Measurements from ENCODE around the gene PCYT2.
"Not testable (repeated sequence)": the region's sequence is repeated elsewhere in the genome, so short reads cannot be mapped to it uniquely, and the experiment has no call there.

The PCYT2 gene

DNA sequence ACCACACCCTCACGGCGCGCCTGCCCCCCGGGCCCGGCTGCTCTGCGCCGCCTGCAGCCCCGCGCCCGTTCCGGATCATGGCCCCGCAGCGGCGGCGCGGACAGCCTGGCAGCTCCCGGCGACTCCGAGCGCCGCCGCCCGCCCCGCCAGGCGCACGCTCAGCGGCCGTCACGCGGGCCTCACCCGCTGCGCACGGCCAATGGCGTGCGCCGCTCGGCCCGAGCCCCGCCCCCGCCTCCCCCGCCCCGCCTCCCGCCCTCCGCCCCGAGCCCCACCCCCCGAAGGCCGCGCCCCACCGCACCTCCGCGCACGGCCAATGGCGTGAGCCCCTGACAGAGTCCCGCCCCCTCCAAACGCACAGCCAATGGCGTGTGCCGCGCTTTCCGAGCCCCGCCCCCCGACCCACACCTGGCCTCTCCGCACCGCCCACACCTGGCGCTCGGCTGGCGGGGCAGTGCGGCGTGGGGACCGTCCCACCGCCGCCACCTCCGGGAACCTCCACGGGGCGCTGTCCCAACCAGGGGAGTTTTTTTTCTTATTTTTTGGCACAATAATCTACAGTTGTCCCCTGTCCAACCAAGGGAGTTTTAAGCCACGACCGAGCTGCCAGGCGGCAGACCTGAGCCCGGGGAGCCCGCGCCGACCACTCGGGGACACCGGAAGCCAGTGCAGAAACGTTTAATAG, at the start of gene PCYT2:
Gene PCYT2 (minus strand): TSS at position 123 of the 685 bp plus-strand sequence. CDS start 44 bp downstream, at position 79.
- in situ Hi-C loops (cut with MboI; ENCODE audit: low sequenced_read_pairs) = no loop called here

DNA sequence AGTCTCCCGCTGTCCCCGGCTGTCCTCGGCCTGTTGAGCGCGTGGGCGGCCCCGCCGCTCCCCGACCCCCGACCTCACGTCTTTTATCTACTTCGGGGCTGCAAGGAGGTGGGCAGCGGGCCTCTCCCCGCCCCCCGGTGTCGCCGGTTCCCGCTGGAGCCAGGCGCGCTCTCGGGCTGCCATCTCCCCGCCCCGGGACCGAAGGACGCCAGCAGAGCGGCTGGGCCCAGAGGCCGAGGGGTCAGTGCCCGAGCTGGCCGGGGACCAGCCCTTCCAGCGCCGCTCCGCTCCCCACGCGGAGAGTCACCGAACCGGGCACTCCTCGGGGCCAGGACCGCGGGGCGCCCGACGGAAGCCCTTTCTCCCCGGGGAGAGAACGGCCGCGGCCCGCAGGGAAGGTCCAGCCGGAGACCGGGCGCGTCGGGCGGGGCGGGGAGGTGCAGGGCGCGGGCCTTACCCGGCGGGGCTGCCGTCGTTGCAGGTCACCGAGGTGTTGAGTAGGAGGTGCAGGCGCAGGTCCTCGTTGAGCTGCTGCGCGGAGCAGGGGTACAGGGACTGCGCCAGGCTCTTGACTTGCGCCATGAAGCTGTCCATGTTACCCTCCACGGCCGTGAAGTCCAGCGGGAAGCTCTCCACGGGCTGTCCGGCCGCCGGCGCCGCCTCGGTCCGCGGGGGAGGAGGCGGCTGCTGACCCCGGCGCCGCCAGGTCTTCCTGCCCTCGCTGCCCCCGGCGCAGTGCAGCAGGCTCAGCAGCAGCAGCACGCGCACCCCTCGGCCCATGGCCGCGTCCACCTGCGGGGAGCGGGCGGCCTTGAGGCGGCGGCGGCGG, 49.1 kb upstream of the PCYT2 start:
- in situ Hi-C loops (cut with MboI; ENCODE audit: low sequenced_read_pairs) = no loop called here

DNA sequence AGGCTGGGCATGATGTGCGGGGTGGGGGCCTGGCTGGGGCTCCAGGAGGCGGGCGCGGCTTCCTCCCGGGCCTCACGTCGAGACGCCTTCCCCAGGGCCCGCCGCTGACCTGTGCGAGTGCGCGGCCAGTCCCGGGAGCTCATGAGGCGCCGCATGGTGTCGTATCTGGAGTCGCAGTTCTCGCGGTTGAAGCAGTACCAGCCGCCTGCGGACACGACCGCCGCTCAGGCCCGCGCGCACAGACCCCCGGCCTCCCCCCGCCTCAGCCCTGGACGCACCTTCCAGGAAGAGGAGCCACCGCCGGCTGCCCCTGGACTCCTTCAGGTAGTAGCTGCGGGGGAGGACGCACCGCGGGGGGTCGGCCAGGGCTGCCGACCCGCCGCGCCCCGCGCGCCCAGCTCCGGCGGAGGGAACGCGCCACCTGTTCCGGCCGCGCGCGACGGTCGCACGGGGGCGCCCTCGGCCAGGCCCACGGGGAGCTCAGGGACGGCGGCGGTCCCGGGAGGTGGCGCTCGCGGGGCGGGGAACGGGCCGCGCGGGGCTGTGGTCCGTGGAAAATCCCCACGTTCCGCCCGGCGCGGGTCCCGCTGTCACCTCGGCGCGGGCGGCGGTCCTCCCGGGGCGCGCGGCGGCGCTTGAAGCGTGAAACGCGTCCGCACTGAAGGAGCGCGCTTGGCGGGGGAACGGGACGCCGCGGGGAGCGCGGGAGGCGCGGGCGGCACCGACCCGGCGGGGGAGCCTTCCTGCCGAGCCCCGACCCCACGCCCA, 48.3 kb upstream of the PCYT2 start:
- in situ Hi-C loops (cut with MboI; ENCODE audit: low sequenced_read_pairs) = no loop called here

DNA sequence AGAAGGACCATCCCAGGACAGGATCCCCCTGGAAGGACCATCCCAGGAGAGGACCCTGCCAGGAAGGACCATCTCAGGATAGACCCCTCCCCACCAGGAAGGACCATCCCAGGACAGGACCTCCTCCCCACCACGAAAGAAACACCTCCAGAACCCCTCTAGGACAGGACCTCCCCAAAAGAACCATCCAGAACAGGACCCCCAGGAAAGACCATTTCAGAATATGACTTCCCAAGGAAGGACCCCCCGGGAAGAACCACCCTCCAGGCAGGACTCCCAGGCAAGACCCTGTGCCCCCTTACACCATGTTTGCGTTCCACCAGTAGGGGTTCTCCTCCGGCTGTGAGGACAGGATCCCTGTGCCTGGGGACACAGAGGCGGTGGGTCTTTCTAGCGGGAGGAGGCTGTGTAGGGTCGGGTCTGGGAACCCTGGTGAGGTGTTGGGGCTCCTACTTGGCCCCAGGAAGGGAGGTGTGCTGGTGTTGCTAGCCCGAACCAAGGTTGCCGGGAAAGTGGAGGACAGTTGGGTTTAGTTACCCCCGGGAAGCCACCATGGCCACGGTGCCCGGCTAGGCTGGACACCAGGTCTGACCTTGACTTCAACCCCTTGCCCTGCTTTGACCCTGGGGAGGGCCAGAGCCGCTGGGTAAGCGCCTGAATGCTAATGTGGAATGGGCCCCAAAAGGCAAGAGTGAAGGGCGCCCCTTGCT, 47.6 kb upstream of the PCYT2 start:
- in situ Hi-C loops (cut with MboI; ENCODE audit: low sequenced_read_pairs) = no loop called here

DNA sequence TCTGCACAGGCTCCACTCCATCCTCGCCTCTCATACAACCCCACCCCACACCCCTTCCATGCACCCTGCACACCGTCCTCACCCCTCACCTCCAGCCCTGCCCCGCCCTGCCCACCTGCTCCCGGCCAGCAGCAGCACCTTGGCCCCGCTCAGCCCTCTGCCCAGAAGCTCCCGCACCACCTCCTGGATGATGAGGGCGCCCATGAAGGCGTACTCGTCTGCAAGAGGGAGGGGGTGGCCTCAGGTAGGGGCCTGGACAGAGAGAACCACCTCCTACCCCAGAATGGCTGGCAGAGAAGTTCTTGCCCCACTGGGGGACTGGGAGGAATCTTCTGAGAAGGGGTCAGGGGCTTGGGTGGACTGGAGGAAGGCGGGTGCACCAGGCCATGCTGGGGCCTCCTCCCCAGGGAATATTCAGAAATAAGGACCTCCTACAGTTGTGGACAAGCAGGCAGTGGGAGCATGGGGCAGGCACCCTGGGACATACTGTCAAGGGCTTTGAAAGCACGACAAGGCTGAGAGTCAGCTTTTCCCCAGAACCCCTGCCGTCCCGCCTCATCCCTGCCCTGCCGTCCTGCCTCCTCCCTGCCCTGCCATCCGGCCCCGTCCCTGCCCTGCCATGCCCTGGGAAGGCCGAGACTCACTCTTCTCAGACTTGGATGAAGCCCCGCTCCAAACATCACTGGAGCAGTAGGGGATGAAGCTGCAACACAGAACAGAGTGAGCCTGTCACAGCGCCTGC, 46.7 kb upstream of the PCYT2 start:
- in situ Hi-C loops (cut with MboI; ENCODE audit: low sequenced_read_pairs) = no loop called here

DNA sequence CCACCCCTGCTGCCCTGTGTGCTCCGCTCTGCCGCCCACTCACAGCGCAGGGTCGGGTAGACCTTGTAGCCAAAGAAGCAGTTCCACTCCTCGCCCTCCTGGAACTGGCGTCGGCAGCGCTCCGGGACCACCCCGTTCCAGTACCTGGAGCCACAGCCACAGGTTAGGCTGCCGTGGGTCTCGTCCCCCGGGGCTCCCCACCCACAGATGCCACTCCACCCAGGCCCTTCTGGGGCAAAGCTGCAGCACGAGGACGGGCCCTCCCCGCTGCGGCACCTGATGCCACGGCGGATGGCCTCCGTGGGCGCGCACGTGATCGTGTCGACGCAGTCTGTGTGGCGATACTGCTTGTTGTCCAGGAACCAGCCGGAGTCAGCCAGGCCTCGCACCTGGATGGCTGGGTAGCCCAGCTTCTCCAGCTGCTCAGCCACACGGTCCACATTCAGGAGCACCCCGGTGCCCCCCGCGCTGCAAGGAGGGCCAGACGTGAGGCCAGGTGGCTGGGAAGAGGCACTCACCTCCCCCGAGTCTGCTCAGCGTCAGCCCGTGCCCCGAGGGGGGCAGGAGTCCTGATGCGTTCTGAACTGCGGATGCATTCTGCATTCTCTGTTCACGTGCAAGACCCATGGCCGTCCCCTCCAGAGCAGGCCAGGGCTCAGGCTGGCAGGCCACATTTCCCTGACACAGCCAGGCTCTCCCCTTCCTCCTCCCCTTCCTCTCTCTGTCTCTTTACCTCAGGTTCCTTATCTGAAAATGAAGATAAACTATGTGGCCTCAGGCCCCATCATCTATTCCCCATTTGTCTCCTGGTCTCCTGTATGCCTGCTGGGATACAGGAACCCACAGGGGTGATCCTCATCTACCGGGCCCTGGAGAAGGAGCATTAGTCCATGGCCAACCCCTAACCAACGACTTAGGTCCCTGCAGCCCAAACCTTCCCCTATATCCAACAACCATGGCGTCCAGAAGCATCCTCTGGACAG, 45.7 kb upstream of the PCYT2 start:
- in situ Hi-C loops (cut with MboI; ENCODE audit: low sequenced_read_pairs) = no loop called here

DNA sequence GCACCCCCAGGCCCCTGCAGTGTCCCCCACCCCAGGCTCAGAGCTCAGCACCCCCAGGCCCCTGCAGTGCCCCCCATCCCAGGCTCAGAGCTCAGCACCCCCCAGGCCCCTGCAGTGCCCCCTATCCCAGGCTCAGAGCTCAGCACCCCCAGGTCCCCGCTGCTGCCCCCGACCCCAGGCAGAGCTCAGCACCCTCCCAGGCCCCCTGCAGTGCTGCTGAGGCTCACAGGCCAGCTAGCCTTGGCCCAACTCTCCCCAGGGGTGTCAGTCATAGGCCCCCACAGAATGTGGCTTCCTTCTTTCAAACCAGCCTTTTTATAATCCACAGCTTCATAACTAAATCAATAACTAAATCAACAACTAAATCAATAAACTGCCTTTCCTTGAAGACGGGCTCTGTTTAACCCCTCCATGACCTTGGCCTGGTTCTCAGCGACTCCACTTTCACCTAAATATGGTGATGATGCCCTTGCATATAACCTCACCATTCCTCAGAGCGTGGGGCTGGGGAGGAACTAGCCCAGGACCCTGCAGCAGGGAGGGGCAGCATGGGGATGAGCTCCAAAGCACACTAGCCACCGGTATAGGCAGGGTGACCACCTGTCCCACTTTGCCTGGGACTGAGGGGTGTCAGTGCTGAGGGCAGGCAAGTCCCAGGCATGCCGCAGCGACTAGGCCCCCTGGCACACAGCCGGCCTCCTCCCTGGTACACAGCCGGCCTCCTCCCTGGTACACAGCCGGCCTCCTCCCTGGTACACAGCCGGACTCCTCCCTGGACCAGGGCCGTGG, 44.8 kb upstream of the PCYT2 start:
- in situ Hi-C loops (cut with MboI; ENCODE audit: low sequenced_read_pairs) = no loop called here

DNA sequence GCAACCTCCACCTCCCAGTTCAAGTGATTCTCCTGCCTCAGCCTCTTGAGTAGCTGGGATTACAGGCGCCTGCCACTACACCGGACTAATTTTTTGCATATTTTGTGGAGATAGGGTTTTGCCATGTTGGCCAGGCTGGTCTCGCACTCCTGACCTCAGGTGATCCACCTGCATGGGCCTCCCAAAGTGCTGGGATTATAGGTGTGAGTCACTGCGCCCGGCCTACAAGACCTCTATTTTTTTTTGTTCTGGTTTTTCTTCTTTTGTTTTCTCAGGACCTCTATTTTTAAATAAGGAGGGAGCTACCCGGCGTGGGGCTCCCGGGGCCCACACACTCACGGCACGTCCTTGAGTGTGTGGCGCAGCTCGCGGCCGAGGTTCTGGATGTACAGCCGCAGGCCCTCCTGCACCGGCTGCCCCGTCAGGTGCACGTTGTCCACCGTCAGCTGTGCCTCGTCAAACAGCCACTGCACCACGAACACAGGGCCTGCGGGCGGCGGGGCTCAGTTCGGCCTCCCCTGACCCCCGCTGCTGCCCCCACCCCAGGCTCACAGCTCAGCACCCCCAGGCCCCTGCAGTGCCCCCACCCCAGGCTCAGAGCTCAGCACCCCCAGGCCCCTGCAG, 44.0 kb upstream of the PCYT2 start:
- in situ Hi-C loops (cut with MboI; ENCODE audit: low sequenced_read_pairs) = no loop called here

DNA sequence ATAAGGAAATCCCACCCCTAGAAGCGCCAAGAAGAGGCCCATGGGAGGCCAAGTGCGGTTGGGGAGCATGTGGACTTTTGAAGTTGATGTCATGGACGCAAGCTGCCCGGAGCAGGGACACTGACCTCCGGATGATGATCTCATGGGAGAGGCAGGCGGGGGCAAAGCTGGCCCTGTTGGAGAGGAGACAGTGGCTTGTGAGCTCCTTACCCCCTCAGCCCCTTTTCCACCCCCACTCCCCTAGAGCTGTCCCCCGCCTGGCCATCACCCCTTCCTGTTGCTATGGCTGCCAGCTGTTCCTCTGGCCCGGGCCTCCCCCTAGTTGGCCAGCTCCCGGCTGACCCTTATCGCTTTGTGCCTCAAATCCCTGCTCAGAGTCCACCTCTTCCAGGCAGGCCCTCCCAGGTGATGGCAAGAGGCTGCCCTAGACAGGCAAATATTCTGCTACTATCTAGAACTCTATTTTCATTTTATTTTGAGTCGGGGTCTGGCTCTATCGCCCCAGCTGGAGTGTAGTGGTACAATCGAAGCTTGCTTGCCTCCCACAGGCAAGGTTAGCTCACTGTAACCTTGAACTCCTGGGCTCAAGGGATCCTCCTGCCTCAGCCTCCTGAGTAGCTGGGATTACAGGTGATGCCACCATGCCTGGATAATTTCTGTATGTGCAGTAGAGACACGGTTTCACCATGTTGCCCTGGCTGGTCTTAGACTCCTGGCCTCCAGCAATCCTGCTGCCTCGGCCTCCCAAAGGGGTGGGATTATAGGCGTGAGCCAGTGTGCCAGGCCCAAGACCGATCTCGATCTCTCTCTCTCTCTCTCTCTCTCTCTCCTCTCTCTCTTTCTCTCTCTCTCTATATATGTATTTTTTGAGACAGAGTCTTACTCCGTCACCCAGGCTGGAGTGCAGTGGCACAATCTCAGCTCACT, 43.2 kb upstream of the PCYT2 start:
- in situ Hi-C loops (cut with MboI; ENCODE audit: low sequenced_read_pairs) = no loop called here

DNA sequence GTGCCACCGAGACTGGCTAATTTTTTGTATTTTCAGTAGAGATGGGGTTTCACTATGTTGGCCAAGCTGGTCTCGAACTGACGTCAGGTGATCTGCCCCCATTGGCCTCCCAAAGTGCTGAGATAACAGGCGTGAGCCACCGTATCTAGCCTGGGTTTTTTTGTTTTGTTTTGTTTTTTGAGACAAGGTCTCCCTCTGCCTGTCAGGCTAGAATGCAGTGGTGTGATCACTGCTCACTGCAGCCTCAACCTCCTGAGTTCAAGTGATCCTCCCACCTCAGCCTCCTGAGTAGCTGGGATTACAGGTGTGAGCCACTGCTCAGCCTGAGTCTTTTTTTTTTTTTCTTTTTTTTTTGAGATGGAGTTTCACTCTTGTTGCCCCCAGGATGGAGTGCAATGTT, 42.2 kb upstream of the PCYT2 start:
- in situ Hi-C loops (cut with MboI; ENCODE audit: low sequenced_read_pairs) = not testable (repeated sequence)

DNA sequence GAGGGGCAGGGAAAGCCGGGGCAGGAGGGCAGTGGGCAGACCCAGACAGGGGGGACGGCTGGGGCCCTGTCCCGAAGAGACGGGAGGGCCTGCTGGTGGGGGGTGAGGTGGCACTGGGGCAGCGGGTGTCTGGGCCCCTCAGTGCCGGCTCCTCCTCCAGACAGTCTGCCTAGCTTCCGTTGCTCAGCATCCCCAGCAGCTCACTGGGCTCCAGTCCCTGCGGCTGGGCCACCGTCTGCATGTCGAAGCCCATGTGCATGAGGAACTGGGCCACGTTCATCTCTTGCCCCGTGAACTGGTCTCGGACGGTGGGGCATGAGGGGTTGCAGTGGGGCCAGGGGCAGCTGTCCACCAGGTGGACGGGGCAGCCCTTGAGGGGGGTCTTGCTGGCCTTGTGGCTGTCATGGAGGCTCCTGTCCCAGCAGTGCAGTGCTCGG, 41.6 kb upstream of the PCYT2 start:
- in situ Hi-C loops (cut with MboI; ENCODE audit: low sequenced_read_pairs) = no loop called here

DNA sequence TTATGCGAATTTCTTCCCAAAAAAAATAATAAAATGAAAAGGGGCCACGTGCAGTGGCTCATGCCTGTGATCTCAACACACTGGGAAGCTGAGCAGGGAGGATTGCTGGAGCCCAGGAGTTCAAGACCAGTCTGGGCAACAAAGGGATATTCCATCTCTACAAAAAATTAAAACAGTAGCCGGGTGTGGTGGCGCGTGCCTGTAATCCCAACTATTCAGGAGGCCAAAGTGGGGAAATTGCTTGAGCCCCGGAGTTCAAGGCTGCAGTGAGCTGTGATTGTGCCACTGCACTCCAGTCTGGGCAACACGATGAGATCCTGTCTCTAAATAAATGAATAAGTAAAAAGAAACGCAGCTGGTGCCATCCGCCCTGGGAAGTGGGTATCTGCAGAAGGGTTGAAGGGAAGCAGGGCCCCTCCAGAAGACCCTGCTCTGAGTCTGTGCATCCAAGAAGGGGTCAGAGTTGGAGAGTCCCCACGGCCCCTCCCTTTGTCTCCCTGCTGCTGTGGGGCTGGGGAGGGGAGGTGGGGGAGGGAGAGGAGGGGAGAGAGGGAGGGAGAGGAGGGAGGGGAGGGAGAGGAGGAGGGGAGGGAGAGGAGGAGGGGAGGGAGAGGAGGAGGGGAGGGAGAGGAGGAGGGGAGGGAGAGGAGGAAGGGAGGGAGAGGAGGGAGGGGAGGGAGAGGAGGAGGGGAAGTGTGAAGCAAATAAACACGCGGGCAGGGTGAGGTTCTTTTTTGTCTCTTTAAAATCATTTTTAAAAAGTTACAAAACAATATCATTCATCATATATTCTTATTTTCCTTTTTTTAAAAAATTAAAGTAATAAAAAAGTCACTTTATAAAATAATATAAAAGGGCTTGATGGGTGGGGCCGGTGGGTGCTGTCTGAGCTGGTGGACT, 40.8 kb upstream of the PCYT2 start:
- in situ Hi-C loops (cut with MboI; ENCODE audit: low sequenced_read_pairs) = no loop called here

DNA sequence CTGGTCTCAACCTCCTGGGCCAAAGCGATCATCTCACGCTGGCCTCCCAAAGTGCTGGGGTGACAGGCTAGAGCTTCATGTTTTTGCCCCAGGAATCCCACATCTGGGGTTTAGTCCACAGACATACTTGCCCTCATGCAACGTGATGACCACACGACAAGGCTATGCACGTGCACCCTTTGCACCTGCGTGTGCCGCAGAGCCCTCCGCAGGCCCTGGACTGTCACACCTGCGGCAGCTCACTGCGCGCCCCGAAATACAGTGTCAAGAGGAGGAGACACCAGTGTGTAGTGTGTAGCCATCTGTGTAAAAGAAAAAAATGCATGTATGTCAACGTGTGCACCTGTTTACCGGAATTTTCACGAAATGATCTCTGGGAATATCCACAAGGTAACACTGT, 39.3 kb upstream of the PCYT2 start:
- in situ Hi-C loops (cut with MboI; ENCODE audit: low sequenced_read_pairs) = no loop called here

DNA sequence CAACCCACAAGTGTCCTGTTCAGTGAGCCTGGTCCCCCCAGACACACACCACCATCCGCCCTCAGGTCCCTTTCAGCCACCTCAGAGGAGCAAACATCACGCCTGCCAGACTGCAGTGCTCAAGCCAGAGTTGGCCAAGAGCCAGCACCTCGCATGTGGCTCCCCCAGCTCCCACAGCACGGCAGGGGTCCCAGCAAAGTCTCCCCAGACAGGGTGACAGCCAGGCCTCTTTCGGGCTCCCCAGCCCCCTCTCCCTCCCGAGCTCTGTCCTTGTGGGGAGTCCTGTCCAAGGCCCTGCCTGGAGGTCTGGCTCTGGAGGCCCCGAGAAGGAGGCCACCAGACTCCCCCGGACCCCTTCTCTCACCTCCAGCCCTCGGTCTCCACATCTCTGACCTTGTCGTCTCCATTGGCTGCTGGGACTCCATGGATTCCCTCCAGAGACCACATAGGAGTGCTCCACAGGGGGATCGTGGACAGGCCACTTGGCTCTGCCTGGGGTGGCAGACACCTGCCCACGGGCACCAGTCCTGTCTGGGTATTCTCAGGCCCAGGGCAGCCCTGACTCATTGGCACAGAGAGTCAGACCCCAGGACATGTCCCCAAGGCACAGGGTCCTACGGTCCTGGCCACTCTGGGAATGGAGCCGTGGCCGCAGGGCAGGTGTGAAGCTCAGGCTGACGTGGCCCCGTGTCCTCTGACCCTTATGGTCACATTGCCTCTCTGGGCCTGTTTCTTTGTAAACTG, 37.6 kb upstream of the PCYT2 start:
- in situ Hi-C loops (cut with MboI; ENCODE audit: low sequenced_read_pairs) = no loop called here

DNA sequence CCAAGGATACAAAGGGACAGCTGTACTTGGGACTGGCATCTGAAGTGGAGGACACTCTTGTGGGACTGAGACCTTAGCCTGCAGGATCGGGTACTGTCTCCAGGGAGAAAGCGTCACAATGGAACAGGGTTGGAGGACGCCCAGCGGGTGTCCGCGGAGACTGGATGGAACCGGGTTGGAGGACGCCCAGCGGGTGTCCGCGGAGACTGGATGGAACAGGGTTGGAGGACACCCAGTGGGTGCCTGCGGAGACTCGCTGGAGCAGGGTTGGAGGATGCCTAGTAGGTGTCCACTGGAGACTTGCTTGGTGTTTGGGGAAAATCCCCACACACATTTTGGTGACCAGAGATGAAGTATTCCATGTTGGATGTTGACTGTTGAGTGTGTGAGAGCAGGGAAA, 36.0 kb upstream of the PCYT2 start, which contains the start of gene MYADML2:
Gene MYADML2 (minus strand): TSS at position 45 of the 400 bp plus-strand sequence. CDS start 5,492 bp downstream, outside the sequence.
- in situ Hi-C loops (cut with MboI; ENCODE audit: low sequenced_read_pairs) = no loop called here

Data from hTERT RPE-1 (cell line).